Activated naive CD8-positive, alpha-beta T cell treated with anti-CD3 and anti-CD28 coated beads, Interleukin-2, amount 50 U/mL, for 24 hours (primary cell): ENCODE results near the gene SULT2B1.

Source experiments
- ATAC-seq: fragments of 150-1000 bp; cut with Tn5 transposase; one replicate; pipeline ENCODE4 v1.10.0; 2021
- DNase-seq: peaks from one replicate; pipeline ENCODE4 v3.0.0; 2021
- H3K27ac Mint-ChIP-seq: one replicate; pipeline ENCODE4 v1.8.0; 2021; ENCODE audit warnings: mild to moderate bottlenecking, mixed read lengths
- H3K27me3 Mint-ChIP-seq: one replicate; pipeline ENCODE4 v1.8.0; 2021; ENCODE audit warnings: mixed read lengths
- H3K36me3 Mint-ChIP-seq: one replicate; pipeline ENCODE4 v1.8.0; 2021; ENCODE audit warnings: low read depth, mixed read lengths
- H3K4me1 Mint-ChIP-seq: one replicate; pipeline ENCODE4 v1.8.0; 2021; ENCODE audit warnings: mixed read lengths
- H3K4me3 Mint-ChIP-seq: one replicate; pipeline ENCODE4 v1.8.0; 2021; ENCODE audit warnings: mild to moderate bottlenecking, moderate library complexity, mixed read lengths
- H3K9me3 Mint-ChIP-seq: one replicate; pipeline ENCODE4 v1.8.0; 2021; ENCODE audit warnings: mixed read lengths

Gene SULT2B1

GRCh38 chr19:48614436-48615230 lies 62.7 kb downstream of the SULT2B1 start, which contains the start of gene FAM83E:
Gene FAM83E (minus strand): TSS chr19:48615076. CDS start chr19:48613372, 1,704 bp downstream.
- Mint-ChIP-seq H3K27ac (peak within 1 kb of the TSS; percentile 70), H3K4me3 (peak within 1 kb of the TSS; percentile 98), H3K9me3 (no peaks in the 10 kb centered on the region), H3K4me1 (peaks cover 33% of the 10 kb centered on the region), H3K27me3 (no peaks in the 10 kb centered on the region), H3K36me3 (peaks cover 49% of the 10 kb centered on the region)
- ATAC-seq: no peak
- no peak for DNase-seq

DNA sequence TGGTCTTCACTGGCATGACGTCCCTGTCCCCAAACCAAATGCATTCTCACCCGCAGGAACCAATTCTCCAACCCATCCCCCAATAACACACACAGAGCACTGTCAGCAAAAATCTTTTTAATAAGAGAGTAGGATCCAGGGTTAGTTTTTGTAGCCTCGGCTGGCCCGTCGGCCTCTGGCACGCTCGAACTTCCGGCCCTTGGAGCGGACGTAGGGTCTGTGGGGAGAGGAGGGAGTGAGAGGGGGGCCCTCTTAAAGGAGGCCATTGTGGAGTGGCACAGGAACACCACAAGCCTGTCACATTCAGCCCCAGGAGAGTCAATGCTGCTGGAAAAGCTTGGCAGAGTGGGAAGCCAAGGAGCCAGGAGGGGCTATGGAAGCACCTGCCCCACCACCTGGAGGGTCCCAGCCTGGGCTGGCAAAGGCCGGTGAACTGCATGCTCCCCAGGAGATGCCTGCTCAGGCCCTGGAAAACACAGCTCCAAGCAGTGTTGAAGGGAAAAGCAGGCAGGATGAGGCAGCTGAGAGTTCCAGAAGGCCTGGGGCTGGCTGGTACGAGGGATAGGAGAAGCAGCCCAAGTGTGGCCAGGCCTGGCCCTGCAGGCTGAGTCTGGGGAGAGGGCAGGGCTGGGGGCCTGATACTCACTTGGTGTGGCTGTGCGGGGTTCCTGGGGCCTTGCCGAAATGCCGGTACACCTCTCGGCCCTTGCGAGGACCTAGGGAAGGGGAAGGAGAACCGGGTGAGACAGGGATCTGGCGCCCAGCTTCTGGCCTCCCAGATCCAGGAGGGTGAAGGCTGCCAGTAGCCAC lies 63.5 kb downstream of the SULT2B1 start:
- Mint-ChIP-seq H3K9me3 (no peaks in the 10 kb centered on the region), H3K27ac (peak overlapping the region; percentile 70), H3K27me3 (no peaks in the 10 kb centered on the region), H3K4me1 (peaks cover 41% of the 10 kb centered on the region), H3K36me3 (peaks cover 54% of the 10 kb centered on the region), H3K4me3 (peak overlapping the region; percentile 98)
- DNase-seq: no peak
- no peak for ATAC-seq

- H3K36me3 Mint-ChIP-seq: peaks cover 54% of the 10 kb centered on the region
- no peaks in the 10 kb centered on the region for H3K27me3 Mint-ChIP-seq
- peak overlapping the region; percentile 98 for H3K4me3 Mint-ChIP-seq
- DNase-seq: no peak
- no peak for ATAC-seq
- H3K27ac Mint-ChIP-seq: peak overlapping the region; percentile 100
- H3K9me3 Mint-ChIP-seq: no peaks in the 10 kb centered on the region
- peaks cover 41% of the 10 kb centered on the region for H3K4me1 Mint-ChIP-seq
These were observed 64.1 kb downstream of the SULT2B1 start for GRCh38 chr19:48616041-48616436.

GRCh38 chr19:48616491-48617056 lies 64.6 kb downstream of the SULT2B1 start:
- ATAC-seq (no peak), DNase-seq (no peak)
- no peaks in the 10 kb centered on the region for H3K27me3 Mint-ChIP-seq
- H3K9me3 Mint-ChIP-seq: no peaks in the 10 kb centered on the region
- peak overlapping the region; percentile 100 for H3K27ac Mint-ChIP-seq
- peak overlapping the region; percentile 98 for H3K4me3 Mint-ChIP-seq
- H3K4me1 Mint-ChIP-seq: peaks cover 44% of the 10 kb centered on the region
- peaks cover 57% of the 10 kb centered on the region for H3K36me3 Mint-ChIP-seq

DNA sequence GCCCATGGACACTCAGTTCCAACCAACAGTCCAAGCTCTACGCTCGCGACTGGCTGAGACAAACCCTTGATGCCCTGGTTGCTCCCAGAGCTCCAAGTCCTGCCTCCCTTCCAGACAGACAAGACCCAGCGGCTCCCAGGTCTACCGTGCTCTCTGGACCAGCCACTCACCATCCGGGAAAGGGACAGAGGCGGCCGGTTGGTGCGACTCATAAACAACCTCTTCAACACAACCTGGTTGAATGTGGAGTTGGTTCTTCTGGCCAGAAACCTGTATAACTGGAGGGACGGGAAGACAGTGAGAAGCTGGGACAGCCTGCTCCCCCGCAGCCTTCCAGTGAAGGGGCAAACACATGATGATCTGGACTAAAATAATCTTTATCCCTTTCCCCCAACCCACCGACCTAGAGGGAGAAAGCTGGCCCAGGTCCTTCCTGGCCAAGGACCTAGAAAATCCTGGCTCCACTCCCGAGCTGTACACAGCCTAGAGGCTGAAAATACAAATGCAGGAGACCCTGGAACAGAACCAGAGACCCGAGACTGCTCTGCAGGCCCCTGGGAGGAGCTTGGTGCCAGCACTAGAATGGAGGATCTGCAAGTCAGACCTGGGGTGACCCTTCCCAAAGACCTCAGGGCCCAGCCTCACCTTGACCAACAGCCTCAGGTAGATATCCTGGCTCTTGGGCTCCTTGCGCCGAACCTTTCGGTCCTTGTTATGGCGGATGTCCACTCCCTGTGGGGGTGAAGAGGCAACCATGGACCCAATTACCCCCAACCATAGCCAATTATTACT lies 65.4 kb downstream of the SULT2B1 start:
- peak overlapping the region; percentile 100 for H3K27ac Mint-ChIP-seq
- DNase-seq (no peak), ATAC-seq (no peak)
- H3K36me3 Mint-ChIP-seq: peaks cover 61% of the 10 kb centered on the region
- no peaks in the 10 kb centered on the region for H3K27me3 Mint-ChIP-seq
- no peaks in the 10 kb centered on the region for H3K9me3 Mint-ChIP-seq
- H3K4me3 Mint-ChIP-seq: peak overlapping the region; percentile 98
- peaks cover 49% of the 10 kb centered on the region for H3K4me1 Mint-ChIP-seq

- no peaks in the 10 kb centered on the region for H3K9me3 Mint-ChIP-seq
- ATAC-seq (no peak), DNase-seq (no peak)
- peak overlapping the region; percentile 100 for H3K27ac Mint-ChIP-seq
- peak overlapping the region; percentile 98 for H3K4me3 Mint-ChIP-seq
- peaks cover 65% of the 10 kb centered on the region for H3K36me3 Mint-ChIP-seq
- peaks cover 55% of the 10 kb centered on the region for H3K4me1 Mint-ChIP-seq
- no peaks in the 10 kb centered on the region for H3K27me3 Mint-ChIP-seq
These were observed 66.4 kb downstream of the SULT2B1 start for GRCh38 chr19:48618278-48618915.

DNA sequence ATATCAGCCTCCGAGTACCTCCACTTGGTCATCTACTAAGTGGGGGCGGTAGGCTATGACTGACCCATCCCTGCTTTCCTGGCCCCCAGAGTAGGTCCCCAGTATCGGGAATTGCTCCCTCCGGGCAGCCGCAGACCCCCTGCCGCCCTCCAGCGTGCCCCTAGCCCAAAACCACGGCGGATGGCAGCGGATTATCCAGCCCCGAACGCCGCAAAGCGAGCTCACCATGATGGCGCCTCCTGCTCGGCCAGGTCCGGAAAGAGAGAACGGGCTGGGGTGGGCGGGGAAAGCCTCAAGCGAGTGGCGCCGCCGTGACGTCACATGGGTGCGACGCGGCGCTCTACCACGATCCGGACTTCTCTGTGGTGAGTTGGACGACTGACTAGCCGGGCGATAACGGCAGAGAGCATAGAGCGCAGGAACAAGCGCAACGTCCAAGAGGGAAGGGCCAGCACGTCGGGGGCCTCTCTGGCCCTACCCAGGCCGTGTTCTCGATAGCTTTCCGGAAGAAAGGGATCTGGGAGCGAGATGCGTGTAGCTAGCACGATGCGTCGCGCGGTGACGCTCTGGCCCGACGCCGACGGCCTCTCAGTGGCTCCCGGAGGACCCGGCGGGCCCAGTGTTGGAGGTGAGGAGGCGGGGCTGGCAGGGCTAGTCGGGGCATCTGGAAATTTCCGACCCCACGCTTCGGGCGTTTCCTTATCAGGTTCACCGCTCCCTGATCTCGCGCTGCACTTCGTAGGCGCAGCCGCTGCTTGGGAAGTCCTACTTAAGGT lies 67.1 kb downstream of the SULT2B1 start, which contains the start of the genes RPL18 and SPHK2:
RPL18 (minus strand) TSS at position 263 of the 776 bp plus-strand sequence; CDS start at position 228, 35 bp downstream.
SPHK2 (plus strand) TSS at position 591 of the 776 bp plus-strand sequence. CDS start 1,009 bp downstream, outside the sequence.
- Mint-ChIP-seq H3K4me1 (peaks cover 61% of the 10 kb centered on the region), H3K4me3 (peak within 1 kb of the TSS; percentile 98), H3K9me3 (no peaks in the 10 kb centered on the region)

GRCh38 chr19:48619692-48620585 lies 68.0 kb downstream of the SULT2B1 start:
- H3K9me3 Mint-ChIP-seq: no peaks in the 10 kb centered on the region
- no peak for DNase-seq
- H3K27ac Mint-ChIP-seq: peak overlapping the region; percentile 100
- H3K27me3 Mint-ChIP-seq: no peaks in the 10 kb centered on the region
- H3K36me3 Mint-ChIP-seq: peaks cover 64% of the 10 kb centered on the region
- peaks cover 64% of the 10 kb centered on the region for H3K4me1 Mint-ChIP-seq
- no peak for ATAC-seq
- peak overlapping the region; percentile 98 for H3K4me3 Mint-ChIP-seq

More for the DNA sequence above, 67.1 kb downstream of the SULT2B1 start, which contains the start of the genes RPL18 and SPHK2:
- Mint-ChIP-seq H3K27ac (peak within 1 kb of the TSS; percentile 100), H3K36me3 (peaks cover 65% of the 10 kb centered on the region), H3K27me3 (no peaks in the 10 kb centered on the region)
- DNase-seq: peak; percentile 94
- peak; percentile 86 for ATAC-seq

DNA sequence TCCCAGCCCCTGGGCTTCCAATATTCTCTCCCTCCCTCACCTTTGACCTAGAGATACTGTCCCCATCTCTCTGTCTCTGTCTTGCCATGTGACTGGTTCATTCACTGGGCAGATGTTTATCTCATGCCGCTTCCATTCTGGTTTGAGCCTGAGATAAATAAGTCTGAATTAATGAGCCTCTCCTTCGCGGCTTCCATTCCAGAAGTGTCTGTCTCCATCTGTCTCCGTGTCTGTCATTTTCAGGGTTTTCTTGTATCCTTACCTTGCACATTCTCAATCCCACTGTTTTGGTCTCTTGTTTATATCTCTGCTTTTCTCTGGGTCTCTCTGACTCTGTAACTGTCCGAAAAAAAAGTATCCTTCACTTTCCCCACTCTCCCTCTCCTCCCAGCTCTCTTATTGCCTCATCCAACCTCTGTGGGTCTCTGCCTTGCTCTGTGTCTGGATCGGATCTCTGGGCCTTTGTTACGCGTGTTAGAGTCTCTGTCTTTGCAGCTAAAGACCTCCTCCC lies 71.6 kb downstream of the SULT2B1 start:
- Mint-ChIP-seq H3K9me3 (no peaks in the 10 kb centered on the region), H3K27ac (peak overlapping the region; percentile 90), H3K4me3 (peak overlapping the region; percentile 80), H3K27me3 (no peaks in the 10 kb centered on the region), H3K4me1 (peaks cover 56% of the 10 kb centered on the region), H3K36me3 (peaks cover 38% of the 10 kb centered on the region)
- DNase-seq (no peak), ATAC-seq (no peak)

DNA sequence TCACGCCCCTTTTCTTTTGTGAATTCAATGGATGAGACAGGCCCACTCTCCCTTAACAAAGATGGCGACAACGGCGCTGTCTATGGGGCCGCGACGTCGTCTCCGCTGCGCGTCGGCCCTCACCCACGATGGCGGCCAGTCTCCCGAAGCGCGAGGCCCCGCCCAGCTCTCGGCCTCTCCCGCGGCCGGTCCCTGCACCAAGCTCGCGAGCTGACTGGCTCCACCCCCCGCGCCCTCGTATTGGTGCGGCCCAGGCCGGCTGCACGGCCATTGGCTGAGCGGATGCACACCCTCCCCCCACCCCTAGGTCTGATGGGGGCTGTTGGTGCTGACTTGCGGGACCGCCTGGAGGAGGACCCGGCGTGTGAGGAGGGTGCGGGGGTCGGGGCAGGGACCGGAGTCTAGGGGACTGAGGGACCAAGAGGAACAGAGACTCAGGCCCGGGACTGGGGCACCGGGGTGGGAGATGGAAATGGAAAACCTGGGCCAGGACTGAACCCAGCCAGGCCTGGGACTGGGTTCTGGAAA lies 72.2 kb downstream of the SULT2B1 start:
- no peaks in the 10 kb centered on the region for H3K9me3 Mint-ChIP-seq
- H3K4me1 Mint-ChIP-seq: peaks cover 52% of the 10 kb centered on the region
- peaks cover 35% of the 10 kb centered on the region for H3K36me3 Mint-ChIP-seq
- DNase-seq (peak; percentile 98), ATAC-seq (peak; percentile 78)
- H3K27me3 Mint-ChIP-seq: no peaks in the 10 kb centered on the region
- peak overlapping the region; percentile 90 for H3K27ac Mint-ChIP-seq
- peak overlapping the region; percentile 80 for H3K4me3 Mint-ChIP-seq

DNA sequence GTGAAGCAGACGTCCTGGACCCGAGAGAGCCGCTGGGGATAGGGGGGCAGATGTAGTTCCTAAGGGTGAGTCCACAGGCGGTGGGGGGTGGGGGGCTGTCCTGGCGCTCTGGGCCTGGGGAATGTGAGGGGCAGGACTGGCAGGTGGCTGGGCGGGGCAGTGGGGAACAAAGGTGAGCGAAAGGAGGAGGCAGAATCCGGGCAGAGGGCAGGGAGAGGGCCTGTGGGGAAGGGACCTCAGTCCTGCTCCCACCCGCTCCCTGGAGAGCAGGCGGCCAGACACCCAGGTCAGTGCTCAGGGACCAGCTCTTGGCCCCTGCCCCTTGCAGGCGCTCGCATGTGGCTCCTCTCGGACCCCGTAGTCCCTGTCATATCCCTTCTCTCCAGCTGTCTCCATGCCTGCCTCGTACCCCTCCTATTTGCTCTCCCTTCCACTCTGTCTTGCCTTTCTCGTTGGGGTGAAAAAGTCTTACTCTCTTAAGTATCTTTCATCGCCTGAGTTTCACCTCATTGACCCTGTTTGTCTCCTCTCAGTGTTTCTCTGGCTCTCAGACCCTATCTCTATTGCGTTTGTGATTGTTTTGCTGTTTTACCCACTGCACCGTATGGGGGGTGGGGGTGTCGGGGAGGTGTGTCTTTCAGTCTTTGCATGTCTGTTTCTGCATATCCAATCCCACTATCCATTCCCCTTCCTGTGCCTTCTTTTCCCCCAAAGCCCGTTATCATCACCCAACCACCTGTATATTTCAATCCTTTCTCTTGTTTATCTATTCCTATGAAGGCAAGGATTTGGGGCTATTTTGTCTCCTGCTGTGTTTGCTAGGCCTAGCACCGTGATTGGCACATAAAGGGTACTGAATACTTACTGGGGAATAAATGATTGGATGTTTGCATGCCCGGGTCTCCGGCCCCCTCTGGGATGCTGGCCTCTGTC lies 73.1 kb downstream of the SULT2B1 start:
- Mint-ChIP-seq H3K27ac (no peak overlapping the region), H3K36me3 (peaks cover 31% of the 10 kb centered on the region)

More for the DNA sequence above, 73.1 kb downstream of the SULT2B1 start:
- H3K4me1 Mint-ChIP-seq: peaks cover 46% of the 10 kb centered on the region
- peak overlapping the region; percentile 80 for H3K4me3 Mint-ChIP-seq
- ATAC-seq (no peak), DNase-seq (no peak)
- H3K27me3 Mint-ChIP-seq: no peaks in the 10 kb centered on the region
- no peaks in the 10 kb centered on the region for H3K9me3 Mint-ChIP-seq
